H1 (cell line): ENCODE results near the gene RFX5. TPM values are rescaled to one million over a fixed set of nuclear protein-coding genes. Genes with fewer than 3 reads are reported as not detected.

Source experiments
- CTCF ChIA-PET: fragments of 300-600 bp; sonication (Branson Sonifier 250); formaldehyde crosslinking; loops from one replicate; lab custom pipeline; 2021; ENCODE audit not compliant: partially characterized antibody; lab: Charles Lee
- POLR2A ChIA-PET: fragments of 300-600 bp; sonication (Branson Sonifier 250); formaldehyde crosslinking; loops from one replicate; lab custom pipeline; 2021; ENCODE audit warnings: inconsistent platforms; ENCODE audit not compliant: partially characterized antibody; lab: Charles Lee
- DNase-seq, 2 experiments: peaks; one replicate each; pipeline versions ENCODE4 v3.0.0 to v3.0.0-alpha.2; 2010 to 2022; ENCODE audit warnings: low spot score in 2 of 2, low read depth in 1 of 2, mixed read lengths in 1 of 2
- FAIRE-seq: peaks from 2 replicates; lab custom pipeline; 2011; peaks lifted over from hg19 to GRCh38; lab: Jason Lieb, UNC
- H2AFZ ChIP-seq: 2 replicates; pipeline ENCODE4 v1.8.1; 2012; ENCODE audit warnings: low read length, inconsistent platforms
- H2AK5ac ChIP-seq: 2 replicates; pipeline ENCODE4 v1.6.1; 2013; ENCODE audit warnings: low read depth, low read length
- H2BK120ac ChIP-seq: replicated peaks from 2 replicates; pipeline ENCODE3; 2013; ENCODE audit warnings: low read depth, low read length, inconsistent platforms
- H2BK12ac ChIP-seq: 2 replicates; pipeline ENCODE4 v1.6.1; 2013; ENCODE audit warnings: low read depth, low read length
- H2BK15ac ChIP-seq: 2 replicates; pipeline ENCODE4 v1.6.1; 2013; ENCODE audit warnings: low read length
- H2BK20ac ChIP-seq: 2 replicates; pipeline ENCODE4 v1.6.1; 2013; ENCODE audit warnings: low read length
- H2BK5ac ChIP-seq: 2 replicates; pipeline ENCODE4 v1.6.1; 2013; ENCODE audit warnings: low read depth, low read length
- H3K14ac ChIP-seq: 2 replicates; pipeline ENCODE4 v1.6.1; 2013; ENCODE audit warnings: inconsistent platforms; ENCODE audit not compliant: insufficient read length
- H3K18ac ChIP-seq: 2 replicates; pipeline ENCODE4 v1.6.1; 2013; ENCODE audit warnings: low read length; ENCODE audit errors: extremely low read depth
- H3K23ac ChIP-seq: 2 replicates; pipeline ENCODE4 v1.6.1; 2013; ENCODE audit warnings: inconsistent platforms; ENCODE audit not compliant: insufficient read length
- H3K23me2 ChIP-seq: 2 replicates; pipeline ENCODE4 v1.6.1; 2013; ENCODE audit warnings: low read depth, low read length
- H3K27ac ChIP-seq: 2 replicates; pipeline ENCODE4 v1.6.1; 2011; ENCODE audit warnings: low read depth, low read length, inconsistent platforms
- H3K27me3 ChIP-seq, 4 experiments: replicated peaks in 1 of 4; 1 replicate in 1 of 4; 2 replicates in 3 of 4; pipeline versions ENCODE4 v1.6.1 to v1.8.1; 2011 to 2013; ENCODE audit warnings: low read length in 3 of 4, mild to moderate bottlenecking in 3 of 4, inconsistent platforms in 2 of 4, mixed read lengths in 2 of 4, moderate library complexity in 1 of 4; ENCODE audit not compliant: control insufficient read depth in 3 of 4, insufficient read depth in 3 of 4; ENCODE audit errors: extremely low read depth in 1 of 4
- H3K36me3 ChIP-seq, 4 experiments: 2 replicates each; pipeline versions ENCODE4 v1.6.1 to v1.8.1; 2011 to 2013; ENCODE audit warnings: mild to moderate bottlenecking in 4 of 4, low read length in 3 of 4, moderate library complexity in 2 of 4, control low read depth in 1 of 4, inconsistent platforms in 1 of 4; ENCODE audit not compliant: insufficient read depth in 4 of 4, control insufficient read depth in 2 of 4
- H3K4ac ChIP-seq: replicated peaks from 2 replicates; pipeline ENCODE3; 2013; ENCODE audit warnings: low read length, low read depth, mixed read lengths, inconsistent platforms; ENCODE audit not compliant: insufficient read length
- H3K4me1 ChIP-seq, 4 experiments: replicated peaks in 1 of 4; 1 replicate in 1 of 4; 2 replicates in 3 of 4; pipeline versions ENCODE4 v1.6.1 to v1.8.1; 2011 to 2013; ENCODE audit warnings: low read length in 3 of 4, inconsistent platforms in 2 of 4, mixed read lengths in 1 of 4; ENCODE audit not compliant: insufficient read depth in 4 of 4, control insufficient read depth in 3 of 4
- H3K4me2 ChIP-seq, 2 experiments: 2 replicates each; pipeline versions ENCODE4 v1.6.1 to v1.8.1; 2011 to 2013; ENCODE audit warnings: low read depth in 2 of 2, low read length in 2 of 2, control low read depth in 1 of 2, inconsistent platforms in 1 of 2, mild to moderate bottlenecking in 1 of 2; ENCODE audit not compliant: insufficient read depth in 1 of 2
- H3K4me3 ChIP-seq, 4 experiments: fragments of 200-600, 300-600 bp in 1 of 4; sonication (generic), shearing (Covaris generic), sonication (Bioruptor Twin) in 1 of 4; 2 replicates each; pipeline versions ENCODE4 v1.5.1 to v1.8.1; 2011 to 2016; ENCODE audit warnings: low read length in 4 of 4, low read depth in 3 of 4, control low read depth in 2 of 4, inconsistent platforms in 2 of 4, mild to moderate bottlenecking in 2 of 4, mixed read lengths in 1 of 4, moderate library complexity in 1 of 4; ENCODE audit not compliant: insufficient read depth in 2 of 4; ENCODE audit errors: extremely low read depth in 1 of 4
- H3K56ac ChIP-seq: replicated peaks from 2 replicates; pipeline ENCODE3; 2013; ENCODE audit warnings: low read depth, mild to moderate bottlenecking, mixed read lengths, low read length, inconsistent platforms; ENCODE audit not compliant: insufficient read length
- H3K79me1 ChIP-seq: 2 replicates; pipeline ENCODE4 v1.6.1; 2013; ENCODE audit warnings: low read depth, low read length, control low read depth
- H3K79me2 ChIP-seq, 2 experiments: 2 replicates each; pipeline versions ENCODE4 v1.6.1 to v1.8.1; 2012 to 2013; ENCODE audit warnings: low read length in 2 of 2, mild to moderate bottlenecking in 2 of 2, inconsistent platforms in 1 of 2; ENCODE audit not compliant: insufficient read depth in 2 of 2, control insufficient read depth in 1 of 2
- H3K9ac ChIP-seq, 4 experiments: replicated peaks in 1 of 4; 1 replicate in 1 of 4; 2 replicates in 3 of 4; pipeline versions ENCODE4 v1.6.1 to v1.8.1; 2011 to 2013; ENCODE audit warnings: low read depth in 3 of 4, low read length in 3 of 4, control low read depth in 2 of 4, mild to moderate bottlenecking in 2 of 4, moderate library complexity in 2 of 4, inconsistent platforms in 1 of 4; ENCODE audit errors: extremely low read depth in 1 of 4
- H3K9me3 ChIP-seq, 2 experiments: 2 replicates each; pipeline versions ENCODE4 v1.6.1 to v1.8.1; 2012 to 2013; ENCODE audit warnings: mild to moderate bottlenecking in 2 of 2, moderate library complexity in 2 of 2, control low read depth in 1 of 2, inconsistent platforms in 1 of 2, low read depth in 1 of 2, low read length in 1 of 2, mixed read lengths in 1 of 2; ENCODE audit not compliant: insufficient read depth in 2 of 2
- H4K20me1 ChIP-seq, 2 experiments: replicated peaks in 1 of 2; 2 replicates each; pipeline versions ENCODE3 to v1.8.1; 2011 to 2013; ENCODE audit warnings: inconsistent platforms in 2 of 2, low read length in 2 of 2, mild to moderate bottlenecking in 1 of 2; ENCODE audit not compliant: insufficient read depth in 2 of 2, control insufficient read depth in 1 of 2
- H4K5ac ChIP-seq: 2 replicates; pipeline ENCODE4 v1.6.1; 2013; ENCODE audit warnings: low read length, low read depth, mixed read lengths, inconsistent platforms; ENCODE audit not compliant: insufficient read length
- H4K8ac ChIP-seq: 2 replicates; pipeline ENCODE4 v1.8.0; 2013; ENCODE audit warnings: mild to moderate bottlenecking, moderate library complexity, low read length, inconsistent platforms; ENCODE audit not compliant: insufficient read depth; ENCODE audit errors: extremely low read depth
- H4K91ac ChIP-seq: replicated peaks from 2 replicates; pipeline ENCODE3; 2013; ENCODE audit warnings: low read length, mixed read lengths, inconsistent platforms; ENCODE audit not compliant: insufficient read length
- ATF3 ChIP-seq: IDR thresholded peaks from 2 replicates; pipeline ENCODE4 v1.6.1; 2011; ENCODE audit warnings: low read depth, mild to moderate bottlenecking, low read length; ENCODE audit not compliant: insufficient read depth
- CHD1 ChIP-seq: IDR thresholded peaks from 2 replicates; pipeline ENCODE4 v1.6.1; 2012; ENCODE audit warnings: low read depth, low read length, improper control_type of control experiment
- FOSL1 ChIP-seq: IDR thresholded peaks from 2 replicates; pipeline ENCODE4 v1.6.1; 2011; ENCODE audit warnings: mild to moderate bottlenecking, low read depth, low read length, moderate library complexity; ENCODE audit not compliant: insufficient read depth
- GABPA ChIP-seq: IDR thresholded peaks from 2 replicates; pipeline ENCODE4 v1.6.1; 2011; ENCODE audit warnings: mild to moderate bottlenecking, low read length, moderate library complexity, borderline replicate concordance; ENCODE audit not compliant: insufficient read depth
- HDAC6 ChIP-seq: IDR thresholded peaks from one replicate; pipeline ENCODE4 v1.7.1; 2012; ENCODE audit warnings: low read depth, mild to moderate bottlenecking, inconsistent platforms, low read length, moderate library complexity
- JUN ChIP-seq: IDR thresholded peaks from 2 replicates; pipeline ENCODE4 v1.6.1; 2011; ENCODE audit warnings: low read depth, mild to moderate bottlenecking, improper control_type of control experiment, low read length
- MAFK ChIP-seq: IDR thresholded peaks from 2 replicates; pipeline ENCODE4 v1.6.1; 2012; ENCODE audit warnings: low read depth, mild to moderate bottlenecking, improper control_type of control experiment, low read length
- NANOG ChIP-seq: IDR thresholded peaks from 2 replicates; pipeline ENCODE4 v1.6.1; 2011; ENCODE audit warnings: low read length, low read depth, mild to moderate bottlenecking, inconsistent platforms; ENCODE audit not compliant: insufficient read depth, poor library complexity, severe bottlenecking
- PHF8 ChIP-seq: fragments of 200-600 bp; sonication (generic); conservative IDR thresholded peaks from 2 replicates; pipeline ENCODE4 v1.7.1; 2012; ENCODE audit warnings: low read depth, mild to moderate bottlenecking, inconsistent platforms, low read length, moderate library complexity
- RAD21 ChIP-seq, 2 experiments: IDR thresholded peaks in 1 of 2; conservative IDR thresholded peaks in 1 of 2; 2 replicates each; pipeline ENCODE4 v1.6.1; 2011; ENCODE audit warnings: low read depth in 2 of 2, low read length in 2 of 2, improper control_type of control experiment in 1 of 2, inconsistent platforms in 1 of 2, mild to moderate bottlenecking in 1 of 2, moderate library complexity in 1 of 2
- SUZ12 ChIP-seq: fragments of 200-600 bp; sonication (generic); IDR thresholded peaks from 2 replicates; pipeline ENCODE4 v1.6.1; 2012; ENCODE audit warnings: mild to moderate bottlenecking, inconsistent platforms, low read length, moderate library complexity, mixed read lengths
- YY1 ChIP-seq: IDR thresholded peaks from 2 replicates; pipeline ENCODE4 v1.6.1; 2011; ENCODE audit warnings: low read depth, mild to moderate bottlenecking, low read length
- ZNF274 ChIP-seq: IDR thresholded peaks from 2 replicates; pipeline ENCODE4 v1.7.0; 2012; ENCODE audit warnings: low read length, borderline replicate concordance; ENCODE audit errors: extremely low read depth
- WGBS, 2 experiments: shearing (Covaris generic) in 1 of 2; methylation state at CpG; one replicate each; pipeline versions ENCODE4 v1.1.6 to v1.1.7; 2013 to 2015; ENCODE audit warnings: low lambda C conversion rate in 2 of 2, mixed read lengths in 2 of 2, inconsistent platforms in 1 of 2, low coverage in 1 of 2, missing lambda C conversion rate in 1 of 2; ENCODE audit not compliant: insufficient replicate concordance in 2 of 2, insufficient coverage in 1 of 2, insufficient read length in 1 of 2; ENCODE audit errors: extremely low coverage in 1 of 2, missing lambda C conversion rate in 1 of 2; 5-methylcytosine and 5-hydroxymethylcytosine counted together
- polyA plus RNA-seq, 7 experiments: library from polyadenylated mRNA; depleted of rRNA in 3 of 7; stranded (reverse) in 5 of 7; unstranded in 2 of 7; fragments of >200 nt in 5 of 7; fragments of 200-250 nt in 2 of 7; gene quantifications; 1 replicate in 5 of 7; 2 replicates in 1 of 7; 4 replicates in 1 of 7; pipeline versions ENCODE4 v1.2.1 to v1.2.3, GENCODE V29; 2011 to 2013; ENCODE audit warnings: missing spikeins in 2 of 7, mixed read lengths in 2 of 7
- total RNA-seq: library from RNA; stranded (reverse); fragmentation: NEBNext Ultra II Directional; extraction: Animal tissue kit (Norgen Biotek cat#: 25700); gene quantifications from 2 replicates; pipeline ENCODE4 v1.2.1, GENCODE V29; 2021

Gene RFX5
- total and polyA plus RNA-seq, 2 of the 8 experiments (the other 6 are each of a cell fraction or from before 2014, with no cell fraction given) = 27.8 to 59.7 TPM

- Histone ChIP-seq H2BK120ac (no peak overlapping the region), H3K4me2 (no peak overlapping the region), H3K23me2 (no peaks in the 10 kb centered on the region), H3K23ac (no peak overlapping the region), H4K8ac (no peak overlapping the region), H3K4ac (no peak overlapping the region), H3K36me3 (no peaks in the 10 kb centered on the region), H2AK5ac (no peak overlapping the region), H3K9ac (no peak overlapping the region), H3K79me1 (no peaks in the 10 kb centered on the region), H3K27me3 (no peaks in the 10 kb centered on the region), H3K79me2 (no peaks in the 10 kb centered on the region), H3K14ac (no peak overlapping the region), H3K27ac (no peak overlapping the region), H4K5ac (no peak overlapping the region), H2BK5ac (no peak overlapping the region), H3K9me3 (0 out of 4 replicates have a peak, but pooled peaks cover 0 to 5% of the 10 kb centered on the region in 2 experiments), H2BK15ac (no peak overlapping the region), H4K91ac (no peak overlapping the region), H3K4me1 (no peaks in the 10 kb centered on the region), H2AFZ (no peak overlapping the region), H3K56ac (no peak overlapping the region), H3K4me3 (no peak overlapping the region), H2BK12ac (no peak overlapping the region), H3K18ac (no peak overlapping the region), H4K20me1 (no peaks in the 10 kb centered on the region), H2BK20ac (no peak overlapping the region)
- CTCF ChIA-PET = interaction anchor here (0.8 to 2.8 kb wide), 7 partner anchors 12 to 90 kb away, joined by 3 to 14 read pairs (median 3); partner anchors contain the start of gene PSMB4
- DNase-seq (no peak), FAIRE-seq (no peak)
- WGBS, 2 experiments = 88% methylated on average over 3 of the region's 3 CpGs; no CpG with 5 or more reads in 1 of the 2 experiments
- POLR2A ChIA-PET = interaction anchor here (1.9 to 2.5 kb wide), 2 partner anchors 12 to 14 kb away, joined by 6 to 10 read pairs; partner anchors contain the start of genes PSMB4 and SELENBP1
- TF ChIP-seq MAFK (no peak), SUZ12 (no peak), GABPA (no peak), YY1 (no peak), ATF3 (no peak), RAD21 (IDR thresholded peaks at IDR 0.05 in 1 of 2, conservative IDR thresholded peaks at IDR 0.05 in 1 of 2; ENCODE audit: low read depth in 2 of 2, low read length in 2 of 2) (no peak), PHF8 (no peak), CHD1 (no peak), FOSL1 (no peak), NANOG (no peak), HDAC6 (no peak), JUN (no peak), ZNF274 (no peak)
Observed at GRCh38 chr1:151384584-151384983, 37.5 kb upstream of the RFX5 start.
